Mesendoderm (in vitro differentiated cells): ENCODE results near the gene TTC23L.

Experiments used
- DNase-seq: peaks from one replicate; pipeline ENCODE4 v3.0.0; 2013
- H2AK5ac ChIP-seq: 2 replicates; pipeline ENCODE4 v1.6.1; 2013; ENCODE audit warnings: low read length, inconsistent platforms
- H2BK120ac ChIP-seq: 2 replicates; pipeline ENCODE4 v1.6.1; 2013; ENCODE audit warnings: low read depth, mild to moderate bottlenecking, low read length, moderate library complexity, mixed read lengths
- H2BK15ac ChIP-seq: replicated peaks from 2 replicates; pipeline ENCODE4 v1.6.1; 2013; ENCODE audit warnings: low read depth, mild to moderate bottlenecking, moderate library complexity
- H2BK5ac ChIP-seq: 2 replicates; pipeline ENCODE4 v1.6.1; 2013; ENCODE audit warnings: low read length, inconsistent platforms
- H3K18ac ChIP-seq: 2 replicates; pipeline ENCODE4 v1.6.1; 2013; ENCODE audit warnings: mild to moderate bottlenecking, low read length, mixed read lengths
- H3K23ac ChIP-seq: one replicate; pipeline ENCODE4 v1.6.1; 2013; ENCODE audit warnings: low read length
- H3K27ac ChIP-seq: 2 replicates; pipeline ENCODE4 v1.5.1; 2013; ENCODE audit warnings: low read depth, mild to moderate bottlenecking, inconsistent platforms, low read length, moderate library complexity
- H3K27me3 ChIP-seq: 2 replicates; pipeline ENCODE4 v1.6.1; 2013; ENCODE audit warnings: low read length, control low read depth, mild to moderate bottlenecking, inconsistent platforms; ENCODE audit not compliant: insufficient read depth, poor library complexity
- H3K36me3 ChIP-seq: 2 replicates; pipeline ENCODE4 v1.6.1; 2013; ENCODE audit warnings: low read length, inconsistent platforms; ENCODE audit not compliant: control insufficient read depth, insufficient read depth
- H3K4ac ChIP-seq: one replicate; pipeline ENCODE4 v1.6.1; 2013; ENCODE audit warnings: low read depth, mild to moderate bottlenecking, low read length, moderate library complexity
- H3K4me1 ChIP-seq: 2 replicates; pipeline ENCODE4 v1.6.1; 2013; ENCODE audit warnings: low read depth, low read length, inconsistent platforms; ENCODE audit not compliant: control insufficient read depth
- H3K4me2 ChIP-seq: 2 replicates; pipeline ENCODE4 v1.6.1; 2013; ENCODE audit warnings: low read length
- H3K4me3 ChIP-seq: 2 replicates; pipeline ENCODE4 v1.5.1; 2013; ENCODE audit warnings: mild to moderate bottlenecking, low read length
- H3K56ac ChIP-seq: one replicate; pipeline ENCODE4 v1.6.1; 2013; ENCODE audit warnings: low read length
- H3K79me1 ChIP-seq: 2 replicates; pipeline ENCODE4 v1.6.1; 2013; ENCODE audit warnings: low read length, inconsistent platforms
- H3K79me2 ChIP-seq: 2 replicates; pipeline ENCODE4 v1.6.1; 2013; ENCODE audit warnings: mild to moderate bottlenecking, low read length; ENCODE audit not compliant: control insufficient read depth, insufficient read depth
- H3K9ac ChIP-seq: 2 replicates; pipeline ENCODE4 v1.6.1; 2013; ENCODE audit warnings: low read length, inconsistent platforms
- H4K5ac ChIP-seq: one replicate; pipeline ENCODE4 v1.6.1; 2013; ENCODE audit warnings: low read length
- H4K8ac ChIP-seq: one replicate; pipeline ENCODE4 v1.6.1; 2013; ENCODE audit warnings: low read depth, mild to moderate bottlenecking, control low read depth, low read length, moderate library complexity
- WGBS: extraction: QIAGEN DNeasy Blood & Tissue Kit; methylation state at CpG from one replicate; pipeline ENCODE4 v1.1.7; 2013; ENCODE audit warnings: low lambda C conversion rate, missing lambda C conversion rate; ENCODE audit not compliant: insufficient coverage; ENCODE audit errors: extremely low coverage; 5-methylcytosine and 5-hydroxymethylcytosine counted together

TTC23L gene

DNA sequence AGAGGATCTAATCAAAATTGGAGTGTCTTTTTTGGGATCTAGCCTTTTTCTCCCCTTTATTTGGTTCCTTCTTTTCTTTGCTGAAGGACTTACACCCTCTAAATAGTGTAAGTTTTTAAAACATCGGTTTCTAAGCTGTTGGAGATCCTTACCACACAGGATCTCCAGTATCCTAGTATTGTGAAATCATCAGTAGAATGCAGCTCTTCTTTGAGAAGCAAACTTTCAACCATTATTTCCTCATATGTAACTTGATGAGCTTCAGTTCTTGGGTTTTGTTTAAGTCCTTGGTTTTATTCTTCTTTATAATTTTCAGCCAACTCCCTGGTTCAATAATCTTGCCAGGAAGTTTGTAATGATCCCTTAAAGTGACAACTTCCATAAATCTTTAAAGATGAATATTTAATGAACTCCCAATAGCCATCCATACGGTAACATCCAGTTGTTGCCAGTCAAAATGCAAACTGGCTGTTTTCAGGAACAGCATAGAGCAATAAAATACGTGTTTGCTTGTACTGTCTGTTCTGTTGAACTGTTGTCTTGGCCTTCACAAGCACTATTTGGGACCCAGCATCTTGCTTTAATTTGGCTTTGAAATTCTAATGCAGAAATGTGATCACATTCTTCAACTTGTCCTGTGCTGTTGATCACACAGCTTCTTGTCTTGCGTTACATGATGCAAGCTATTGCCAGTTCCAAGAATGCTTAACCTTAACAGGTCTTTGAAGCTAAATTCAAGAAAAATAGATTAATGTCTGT is 34.8 kb upstream of the TTC23L start:
- H3K36me3 ChIP-seq = peaks cover 4% of the 10 kb centered on the region
- H4K5ac ChIP-seq = no peak overlapping the region
- peaks cover 1% of the 10 kb centered on the region for H3K79me1 ChIP-seq

DNA sequence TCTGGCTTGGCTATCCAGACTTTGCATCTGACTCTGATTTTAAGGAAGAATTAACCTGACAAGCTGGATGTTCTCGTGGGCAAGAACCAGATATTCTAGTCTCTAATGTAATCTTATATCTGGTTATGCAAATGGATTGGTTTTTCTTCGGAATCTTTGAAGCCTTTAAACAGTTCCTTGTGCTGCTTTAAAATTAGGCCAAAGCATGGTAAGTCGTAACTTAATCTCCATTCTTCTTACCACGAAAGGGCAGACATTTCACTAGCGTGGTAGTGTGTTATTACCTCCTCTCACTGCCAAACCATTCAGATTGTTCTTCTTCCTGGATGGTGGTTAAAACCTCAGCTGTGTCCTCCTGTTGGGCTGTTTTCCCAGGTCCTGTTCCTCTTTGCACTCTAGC is 34.1 kb upstream of the TTC23L start:
- no peak overlapping the region for H2AK5ac ChIP-seq
- no peak overlapping the region for H3K9ac ChIP-seq
- no peak overlapping the region for H3K4me2 ChIP-seq
- no peaks in the 10 kb centered on the region for H3K27me3 ChIP-seq
- peaks cover 1% of the 10 kb centered on the region for H3K79me1 ChIP-seq
- no peak overlapping the region for H4K8ac ChIP-seq
- no peak overlapping the region for H3K23ac ChIP-seq
- H3K36me3 ChIP-seq = peaks cover 4% of the 10 kb centered on the region
- H2BK120ac ChIP-seq = no peak overlapping the region
- H3K4me3 ChIP-seq = no peak overlapping the region
- no peak overlapping the region for H3K27ac ChIP-seq
- no peaks in the 10 kb centered on the region for H3K4me1 ChIP-seq
- no peak overlapping the region for H4K5ac ChIP-seq
- no peak overlapping the region for H3K4ac ChIP-seq
- WGBS = no CpG with 5 or more reads among the region's 5 CpGs
- no peak overlapping the region for H3K18ac ChIP-seq
- H3K56ac ChIP-seq = no peak overlapping the region
- no peaks in the 10 kb centered on the region for H3K79me2 ChIP-seq
- no peak for DNase-seq
- no peak overlapping the region for H2BK15ac ChIP-seq
- no peak overlapping the region for H2BK5ac ChIP-seq

More for the DNA sequence above, 34.8 kb upstream of the TTC23L start:
- Histone ChIP-seq H2BK5ac (no peak overlapping the region), H4K8ac (no peak overlapping the region), H3K4me2 (no peak overlapping the region), H3K4me1 (no peaks in the 10 kb centered on the region), H2BK120ac (no peak overlapping the region), H3K27me3 (no peaks in the 10 kb centered on the region), H3K23ac (no peak overlapping the region), H3K27ac (no peak overlapping the region), H3K4ac (no peak overlapping the region), H3K4me3 (no peak overlapping the region), H3K56ac (no peak overlapping the region), H2BK15ac (no peak overlapping the region), H3K79me2 (no peaks in the 10 kb centered on the region), H3K9ac (no peak overlapping the region), H2AK5ac (no peak overlapping the region), H3K18ac (no peak overlapping the region)
- WGBS = no CpG with 5 or more reads among the region's 4 CpGs
- DNase-seq = no peak

DNA sequence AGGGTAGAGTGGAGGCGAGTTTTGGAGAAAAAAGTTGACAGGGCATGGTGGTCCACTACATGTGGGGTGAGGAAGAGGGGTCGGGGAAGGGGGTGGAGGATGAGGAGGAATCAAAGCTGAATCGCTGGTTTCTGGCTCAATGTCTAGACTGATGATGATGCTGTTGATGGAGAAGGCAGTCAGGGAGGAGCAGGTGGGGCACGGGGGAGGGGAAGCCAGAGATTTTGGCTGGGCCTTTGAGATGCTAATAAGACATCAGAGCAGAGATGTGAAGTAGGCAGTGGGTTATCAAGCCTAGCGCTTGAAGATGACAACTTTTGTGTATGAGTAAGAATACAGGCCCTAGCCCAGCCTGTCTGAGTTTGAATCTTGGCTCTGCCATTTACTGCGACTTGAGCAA is 32.4 kb upstream of the TTC23L start:
- Histone ChIP-seq H4K8ac (no peak overlapping the region), H3K27me3 (no peaks in the 10 kb centered on the region), H3K4me3 (no peak overlapping the region), H3K36me3 (peaks cover 2% of the 10 kb centered on the region), H2BK120ac (no peak overlapping the region), H2BK15ac (no peak overlapping the region), H2AK5ac (no peak overlapping the region), H4K5ac (no peak overlapping the region), H3K23ac (no peak overlapping the region), H3K9ac (no peak overlapping the region), H3K4ac (no peak overlapping the region), H3K4me2 (no peak overlapping the region), H3K56ac (no peak overlapping the region), H3K4me1 (no peaks in the 10 kb centered on the region), H2BK5ac (no peak overlapping the region), H3K18ac (no peak overlapping the region), H3K79me1 (peaks cover 1% of the 10 kb centered on the region), H3K79me2 (no peaks in the 10 kb centered on the region), H3K27ac (no peak overlapping the region)
- no peak for DNase-seq
- WGBS = no CpG with 5 or more reads among the region's 6 CpGs

DNA sequence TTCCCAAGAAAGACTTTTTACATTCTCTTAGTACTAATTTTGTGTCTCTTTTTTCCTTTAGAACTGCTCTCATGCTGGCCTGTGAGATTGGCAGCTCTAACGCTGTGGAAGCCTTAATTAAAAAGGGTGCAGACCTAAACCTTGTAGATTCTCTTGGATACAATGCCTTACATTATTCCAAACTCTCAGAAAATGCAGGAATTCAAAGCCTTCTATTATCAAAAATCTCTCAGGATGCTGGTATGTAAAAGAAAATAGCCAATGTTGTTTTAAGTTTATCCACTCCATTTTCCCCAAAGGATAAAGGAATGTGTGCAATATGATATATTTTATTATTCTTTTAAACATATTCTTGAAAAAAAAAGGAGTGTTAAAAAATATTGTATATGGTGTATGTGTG is 27.3 kb upstream of the TTC23L start:
- WGBS = no CpG with 5 or more reads among the region's 1 CpG
- no peak overlapping the region for H2BK120ac ChIP-seq
- no peaks in the 10 kb centered on the region for H3K79me2 ChIP-seq
- H3K23ac ChIP-seq = no peak overlapping the region
- DNase-seq = no peak
- no peak overlapping the region for H2AK5ac ChIP-seq
- no peak overlapping the region for H3K56ac ChIP-seq
- no peak overlapping the region for H3K18ac ChIP-seq
- H3K4ac ChIP-seq = no peak overlapping the region
- H3K27me3 ChIP-seq = no peaks in the 10 kb centered on the region
- H2BK15ac ChIP-seq = no peak overlapping the region
- H3K4me1 ChIP-seq = no peaks in the 10 kb centered on the region
- no peak overlapping the region for H4K5ac ChIP-seq
- H4K8ac ChIP-seq = no peak overlapping the region
- no peak overlapping the region for H3K9ac ChIP-seq
- H3K27ac ChIP-seq = no peak overlapping the region
- no peak overlapping the region for H3K4me3 ChIP-seq
- H3K36me3 ChIP-seq = no peaks in the 10 kb centered on the region
- no peak overlapping the region for H3K4me2 ChIP-seq
- peaks cover 1% of the 10 kb centered on the region for H3K79me1 ChIP-seq
- H2BK5ac ChIP-seq = no peak overlapping the region

DNA sequence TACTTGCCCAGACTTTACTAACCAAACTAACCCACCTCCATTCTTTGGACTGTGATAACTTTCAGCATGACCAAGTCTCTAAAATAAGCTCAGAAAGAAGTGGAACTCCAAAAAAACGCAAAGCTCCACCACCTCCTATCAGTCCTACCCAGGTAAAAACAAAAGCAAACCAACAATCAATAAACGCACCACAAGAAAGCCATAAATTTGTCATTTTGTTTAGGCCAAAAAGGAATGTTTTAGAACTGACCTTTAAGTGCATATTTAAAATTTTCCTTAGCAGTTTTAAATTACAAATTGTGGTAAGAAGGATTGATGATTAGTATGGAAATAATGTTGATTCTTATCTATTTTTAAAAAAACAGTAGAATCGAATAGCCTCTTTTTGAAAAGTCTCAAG is 25.5 kb upstream of the TTC23L start:
- H3K18ac ChIP-seq = no peak overlapping the region
- H3K9ac ChIP-seq = no peak overlapping the region
- DNase-seq = no peak
- H2BK5ac ChIP-seq = no peak overlapping the region
- H3K4me1 ChIP-seq = no peaks in the 10 kb centered on the region
- H3K79me2 ChIP-seq = no peaks in the 10 kb centered on the region
- H3K27me3 ChIP-seq = no peaks in the 10 kb centered on the region
- no peak overlapping the region for H3K23ac ChIP-seq
- no peak overlapping the region for H2AK5ac ChIP-seq
- no peak overlapping the region for H3K56ac ChIP-seq
- H3K4me3 ChIP-seq = no peak overlapping the region
- no peak overlapping the region for H3K4me2 ChIP-seq
- H3K27ac ChIP-seq = no peak overlapping the region
- no peak overlapping the region for H3K4ac ChIP-seq
- H3K79me1 ChIP-seq = no peaks in the 10 kb centered on the region
- WGBS = no CpG with 5 or more reads among the region's 3 CpGs
- H3K36me3 ChIP-seq = no peaks in the 10 kb centered on the region
- no peak overlapping the region for H2BK15ac ChIP-seq
- no peak overlapping the region for H4K8ac ChIP-seq
- no peak overlapping the region for H2BK120ac ChIP-seq
- H4K5ac ChIP-seq = no peak overlapping the region
